ENCODE results near the gene LRPPRC.
"Not testable (repeated sequence)": the region's sequence is repeated elsewhere in the genome, so short reads cannot be mapped to it uniquely, and the experiment has no call there.

The LRPPRC gene

GRCh38 chr2:43977677-43978375, 18.0 kb downstream of the LRPPRC start:
- DNase-seq: no peak

- DNase-seq: no peak
Measured at GRCh38 chr2:43960921-43961320, 34.9 kb downstream of the LRPPRC start.

DNA sequence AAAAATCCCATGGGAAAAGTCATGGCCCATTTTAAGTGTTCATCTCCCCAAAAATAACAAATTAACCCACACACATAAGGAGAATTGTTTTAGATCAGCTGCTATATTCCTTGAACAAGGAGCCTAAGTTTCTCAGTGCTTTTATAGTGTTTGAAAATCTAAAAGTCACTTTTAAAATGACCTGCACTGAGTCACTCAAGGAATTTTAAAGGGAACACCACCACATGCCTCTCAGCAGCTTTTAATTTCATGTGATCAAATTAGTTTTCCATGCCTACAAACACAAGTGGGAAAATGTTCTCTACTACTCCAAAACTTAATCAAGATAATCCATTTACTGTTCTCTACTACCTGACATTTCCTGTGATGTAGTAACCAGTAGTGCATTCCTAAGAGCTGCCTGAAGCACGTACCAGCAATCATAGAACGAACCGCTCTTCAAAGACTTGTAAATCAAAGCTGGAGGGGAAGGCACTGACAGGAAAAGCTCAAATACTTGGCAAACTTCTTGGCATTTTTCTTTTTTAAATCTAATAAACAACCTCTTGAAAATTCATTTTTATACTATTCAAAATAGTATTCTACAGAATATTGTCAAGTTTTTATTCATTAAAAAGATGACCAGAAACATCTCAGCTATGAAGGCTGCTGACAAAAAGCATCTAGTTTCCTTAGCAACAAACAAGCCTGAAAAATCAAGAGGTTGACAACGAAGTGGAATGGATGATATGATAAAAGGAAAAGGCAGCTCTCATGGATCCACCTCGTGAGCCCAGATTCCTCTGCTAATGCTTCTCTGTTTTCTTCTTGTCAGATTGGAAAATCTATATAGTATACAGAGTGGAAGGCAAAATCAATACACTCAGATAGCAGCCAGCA, 37.2 kb downstream of the LRPPRC start:
- no peak for DNase-seq

- no peak for DNase-seq
Measured at GRCh38 chr2:43950383-43951008, 45.3 kb downstream of the LRPPRC start.

GRCh38 chr2:43948370-43948769, 47.4 kb downstream of the LRPPRC start:
- DNase-seq: no peak

- DNase-seq: no peak
Measured at GRCh38 chr2:43946685-43947084, 49.1 kb downstream of the LRPPRC start.

DNA sequence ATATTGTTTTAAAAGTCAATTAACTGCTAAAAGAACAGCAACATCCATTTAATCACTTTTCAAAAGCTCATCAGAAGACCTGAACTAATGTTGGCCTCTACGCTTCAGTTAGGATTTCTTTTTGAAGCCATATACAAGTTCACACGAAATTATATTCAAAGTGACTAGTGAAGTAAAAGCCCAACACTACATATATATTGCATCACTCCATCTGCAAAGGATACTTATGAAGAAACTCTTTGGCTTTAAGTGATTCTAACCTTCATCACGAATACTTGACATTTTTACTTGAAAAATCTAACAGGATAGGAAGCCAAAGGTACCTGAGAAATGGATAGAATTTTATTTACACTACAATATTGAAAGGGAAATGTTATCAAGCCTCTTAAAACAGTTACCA, 50.4 kb downstream of the LRPPRC start:
- no peak for DNase-seq

DNA sequence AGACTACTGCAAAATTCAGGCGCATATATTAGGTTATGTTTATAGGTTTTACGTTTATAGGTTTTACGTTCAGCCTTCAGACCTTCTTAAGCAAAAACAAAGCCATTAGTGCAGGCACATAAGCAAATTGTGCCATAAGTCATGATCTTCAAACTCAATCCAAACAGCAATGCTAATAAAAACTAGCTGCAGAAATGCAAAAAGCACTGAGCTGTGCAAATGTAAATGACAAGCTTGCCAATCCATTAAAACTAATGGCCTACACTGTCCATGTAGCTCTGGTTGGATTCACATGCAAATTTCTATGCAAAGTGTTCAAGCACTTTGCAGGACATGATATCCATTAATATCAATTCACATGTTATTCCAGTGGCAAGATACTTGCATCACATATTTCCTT, 50.9 kb downstream of the LRPPRC start:
- DNase-seq: no peak

DNA sequence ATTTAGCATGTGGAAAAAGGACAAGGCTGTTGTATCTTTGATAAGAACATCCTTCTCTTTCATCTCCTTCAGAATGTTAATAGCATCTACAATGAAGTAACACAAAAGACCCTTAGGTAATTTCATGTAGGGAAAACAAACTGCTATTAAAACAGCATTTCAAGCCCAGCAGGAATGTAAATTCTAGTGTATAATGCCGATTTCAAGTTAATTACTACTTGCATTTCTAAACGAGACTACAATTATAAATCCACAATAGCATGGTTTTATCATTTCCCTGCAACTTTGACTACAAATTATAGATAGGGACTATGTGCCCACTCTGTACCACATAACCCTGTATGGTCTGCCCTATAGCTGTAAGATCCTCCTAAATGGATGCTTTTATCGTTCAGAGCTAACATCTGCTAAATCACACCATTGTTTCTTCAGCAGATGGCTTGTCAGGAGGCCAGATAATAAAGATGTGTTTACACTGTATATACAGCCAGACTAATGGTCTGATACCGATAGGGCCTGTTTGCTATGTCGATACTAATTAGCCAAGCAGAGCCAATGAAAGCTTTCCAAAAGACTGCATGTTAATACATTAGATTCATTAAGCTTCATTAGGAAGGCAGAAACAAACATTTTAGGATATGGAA, 51.9 kb downstream of the LRPPRC start:
- DNase-seq: no peak

DNA sequence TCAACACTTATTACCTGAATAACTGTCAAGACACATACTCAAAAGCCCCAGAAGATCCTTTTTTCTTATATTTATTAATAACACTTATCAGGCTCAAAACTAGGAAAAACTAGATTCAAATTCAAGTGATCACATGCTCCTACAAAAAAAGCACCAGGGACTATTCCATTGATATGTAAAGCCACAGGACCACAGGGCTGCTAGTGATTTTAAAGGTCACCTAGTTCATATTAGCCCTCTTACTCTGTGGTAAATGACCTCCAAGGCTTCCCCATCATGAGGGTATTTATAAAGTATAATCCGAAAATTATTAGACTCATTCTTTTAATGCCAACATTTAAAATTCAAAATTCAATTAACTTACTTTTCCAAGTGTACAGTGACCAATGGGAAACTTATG, 52.5 kb downstream of the LRPPRC start:
- no peak for DNase-seq

- DNase-seq: no peak
Measured at GRCh38 chr2:43942881-43943280, 52.9 kb downstream of the LRPPRC start.

- no peak for DNase-seq
Measured at GRCh38 chr2:43941966-43942365, 53.8 kb downstream of the LRPPRC start.

- no peak for DNase-seq
Measured at GRCh38 chr2:43941359-43941758, 54.4 kb downstream of the LRPPRC start.

GRCh38 chr2:43939695-43940256, 56.0 kb downstream of the LRPPRC start:
- no peak for DNase-seq

- no peak for DNase-seq
Measured at GRCh38 chr2:43937269-43937820, 58.4 kb downstream of the LRPPRC start.

GRCh38 chr2:43934567-43934966, 61.2 kb downstream of the LRPPRC start:
- DNase-seq: no peak

DNA sequence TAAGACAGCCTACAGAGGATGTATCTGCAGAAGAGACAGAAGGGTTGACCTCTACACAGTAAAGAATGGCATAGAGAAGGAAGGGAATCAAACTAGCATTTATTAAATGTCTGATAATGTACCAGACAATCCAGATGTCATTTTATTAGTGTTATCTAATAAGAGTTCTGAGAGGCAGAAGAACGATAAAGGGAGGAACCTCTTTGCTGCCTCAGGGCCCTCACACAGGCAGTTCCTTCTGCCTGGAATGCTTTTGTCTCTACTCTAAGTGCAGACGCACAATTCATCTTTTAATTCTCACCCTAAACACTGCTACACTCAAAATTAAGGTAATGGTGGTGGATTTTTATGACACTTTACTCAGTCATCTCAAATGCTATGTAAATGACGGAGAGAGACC, 64.5 kb downstream of the LRPPRC start:
- no peak for DNase-seq

GRCh38 chr2:43927442-43927841, 68.3 kb downstream of the LRPPRC start:
- no peak for DNase-seq

DNA sequence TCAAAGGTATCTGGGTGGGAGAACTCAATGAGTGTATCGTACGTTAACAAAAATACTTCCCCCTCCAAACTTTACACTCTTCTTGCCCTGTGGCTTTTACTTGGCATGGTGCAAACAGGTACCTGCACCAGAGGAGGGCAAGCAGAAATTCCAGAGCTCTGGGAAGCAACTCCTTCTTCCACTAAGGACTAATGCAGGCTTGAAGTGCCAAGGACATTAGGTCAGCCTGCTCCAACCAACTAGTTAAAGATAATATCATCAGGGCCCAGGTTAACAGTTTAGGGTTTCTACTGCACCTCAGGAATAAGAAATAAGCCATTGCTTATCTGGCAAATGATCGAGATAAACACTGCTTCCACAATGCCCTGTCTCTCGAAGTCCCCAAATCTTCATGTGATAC, 70.4 kb downstream of the LRPPRC start:
- DNase-seq: no peak

- DNase-seq: no peak
Measured at GRCh38 chr2:43924463-43924862, 71.3 kb downstream of the LRPPRC start.

DNA sequence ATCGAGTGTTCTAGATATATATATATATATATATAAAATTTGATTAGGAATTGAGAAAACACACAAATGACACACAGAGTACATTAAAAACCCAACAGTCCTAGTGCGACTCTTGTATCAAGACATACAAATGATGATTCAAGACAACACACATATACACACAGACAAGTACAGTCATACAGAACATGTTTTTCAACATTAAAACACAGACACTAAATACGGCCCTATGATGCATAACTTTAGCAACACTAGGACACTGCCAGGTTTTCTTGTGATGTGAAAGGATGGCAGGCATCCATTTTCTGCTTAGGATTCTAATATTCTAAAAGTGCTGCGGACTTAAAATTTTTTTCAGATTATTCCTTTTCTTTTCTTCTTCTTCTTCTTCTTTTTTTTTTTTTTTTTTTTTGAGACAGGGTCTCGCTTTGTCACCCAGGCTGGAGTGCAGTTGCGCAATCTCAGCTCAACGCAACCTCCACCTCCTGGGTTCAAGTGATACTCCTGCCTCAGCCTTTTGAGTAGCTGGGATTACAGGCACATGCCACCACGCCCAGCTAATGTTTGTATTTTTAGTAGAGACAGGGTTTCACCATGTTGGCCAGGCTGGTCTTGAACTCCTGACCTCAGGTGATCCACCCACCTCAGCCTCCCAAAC, 84.5 kb downstream of the LRPPRC start:
- not testable (repeated sequence) for DNase-seq

GRCh38 chr2:43906448-43907109, 89.2 kb downstream of the LRPPRC start:
- no peak for DNase-seq
